Measurements from ENCODE around the gene CD70.
"Not testable (repeated sequence)": the region's sequence is repeated elsewhere in the genome, so short reads cannot be mapped to it uniquely, and the experiment has no call there.

Gene CD70

DNA sequence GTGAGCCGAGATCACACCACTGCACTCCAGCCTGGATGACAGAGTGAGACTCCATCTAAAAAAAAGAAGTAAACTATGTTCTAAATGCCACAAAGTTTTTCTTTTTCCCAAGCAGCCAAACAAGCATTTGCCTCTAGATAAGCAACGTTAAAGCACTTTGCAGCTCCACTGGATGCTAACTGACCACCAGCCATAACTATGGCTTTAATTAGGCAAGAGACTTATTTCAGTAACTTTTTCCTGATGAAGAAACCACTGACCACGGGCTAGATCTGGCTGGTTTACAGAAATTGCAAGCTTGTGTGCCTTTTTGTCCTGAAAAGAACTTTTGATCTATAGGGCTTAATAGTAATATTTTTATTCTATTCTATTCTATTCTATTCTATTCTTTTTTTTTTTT is 22.1 kb downstream of the CD70 start:
- no peak for DNase-seq

GRCh38 chr19:6568010-6568526 is 22.9 kb downstream of the CD70 start:
- DNase-seq: no peak

DNA sequence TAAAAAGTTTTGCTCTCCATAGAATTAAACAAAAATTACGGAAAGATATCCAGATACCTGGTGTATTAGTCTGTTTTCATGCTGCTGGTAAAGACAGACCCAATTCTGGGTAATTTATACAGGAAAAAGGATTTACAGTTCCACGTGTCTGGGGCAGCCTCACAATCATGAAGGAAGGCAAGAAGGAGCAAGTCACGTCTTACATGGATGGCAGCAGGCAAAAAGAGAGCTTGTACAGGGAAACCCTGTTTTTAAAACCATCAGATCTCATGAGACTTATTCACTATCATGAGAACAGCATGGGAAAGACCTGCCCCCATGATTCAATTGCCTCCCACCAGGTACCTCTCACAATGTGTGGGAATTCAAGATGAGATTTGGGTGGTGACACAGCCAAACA is 24.2 kb downstream of the CD70 start:
- not testable (repeated sequence) for DNase-seq

GRCh38 chr19:6564393-6564792 is 26.6 kb downstream of the CD70 start:
- no peak for DNase-seq

- DNase-seq: not testable (repeated sequence)
Measured at GRCh38 chr19:6562437-6562836, 28.5 kb downstream of the CD70 start.

GRCh38 chr19:6556480-6557195 is 34.3 kb downstream of the CD70 start:
- no peak for DNase-seq

- no peak for DNase-seq
Measured at GRCh38 chr19:6556043-6556449, 34.9 kb downstream of the CD70 start.

GRCh38 chr19:6551607-6552450 is 39.1 kb downstream of the CD70 start:
- no peak for DNase-seq

DNA sequence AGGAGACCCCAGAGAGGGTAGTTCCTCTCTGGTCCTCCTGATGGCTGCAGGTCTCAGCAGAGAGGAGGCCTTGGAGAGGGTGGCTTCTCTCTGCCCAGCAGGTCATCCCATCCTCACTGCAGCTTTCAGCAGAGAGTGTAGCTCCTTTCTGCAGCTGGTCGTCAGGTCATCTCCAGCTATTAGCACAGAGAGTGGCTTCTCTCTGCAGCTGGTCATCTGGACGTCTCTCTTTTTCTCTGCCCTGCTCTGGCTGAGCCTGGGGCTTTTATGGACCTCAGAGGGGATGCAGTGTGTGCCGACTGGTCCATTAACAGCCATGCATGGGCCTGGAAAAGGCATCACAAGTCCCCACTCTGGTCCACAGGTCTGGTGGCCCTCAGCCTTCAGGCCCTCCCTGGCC is 39.9 kb downstream of the CD70 start:
- no peak for DNase-seq

DNA sequence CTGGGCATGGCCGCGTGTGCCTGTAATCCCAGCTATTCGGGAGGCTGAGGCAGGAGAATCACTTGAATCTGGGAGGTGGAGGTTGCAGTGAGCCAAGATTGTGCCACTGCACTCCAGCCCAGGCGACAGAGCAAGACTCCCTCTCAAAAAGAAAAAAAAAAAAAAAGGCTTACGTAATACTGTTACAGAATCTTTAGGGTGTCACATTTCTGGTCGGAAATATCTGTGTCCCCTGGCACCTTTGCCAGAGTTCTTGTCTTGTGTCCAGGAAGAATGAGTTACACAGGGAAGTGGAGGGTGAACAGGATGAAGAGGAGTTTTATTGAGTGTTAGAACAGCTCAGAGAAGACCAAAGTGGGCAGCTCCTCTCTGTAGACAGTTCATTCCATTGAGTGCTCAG is 40.3 kb downstream of the CD70 start:
- not testable (repeated sequence) for DNase-seq

DNA sequence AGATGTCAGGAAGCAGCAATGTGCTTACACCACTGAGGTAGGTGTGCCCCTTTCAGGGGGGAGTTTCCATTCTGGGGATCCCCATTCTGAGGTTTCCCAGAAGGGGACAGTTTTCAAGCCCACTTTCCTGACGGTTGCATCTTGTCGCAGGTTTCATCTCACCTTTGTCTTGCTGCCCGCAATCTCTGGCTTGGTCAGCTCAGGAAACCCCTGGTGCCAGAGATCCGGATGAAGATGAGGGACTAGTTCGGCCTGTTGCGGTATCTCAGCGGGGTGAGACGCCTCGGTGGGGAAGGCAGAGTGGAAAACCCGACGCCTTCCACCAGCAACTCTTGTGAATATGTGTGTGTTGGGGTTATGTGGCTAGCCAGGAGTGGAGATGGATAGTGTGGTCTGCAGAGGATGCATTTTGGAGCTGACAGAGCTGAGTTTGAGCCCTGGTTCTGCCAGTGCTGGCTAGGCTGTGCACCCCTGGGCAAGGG is 47.0 kb downstream of the CD70 start:
- DNase-seq: no peak

GRCh38 chr19:6540918-6541689 is 49.8 kb downstream of the CD70 start:
- DNase-seq: no peak

- DNase-seq: no peak
Measured at GRCh38 chr19:6539514-6539913, 51.4 kb downstream of the CD70 start.
